Effector memory CD8-positive, alpha-beta T cell (primary cell): ENCODE measurements around the gene ZNF91.
"Not testable (repeated sequence)": the region's sequence is repeated elsewhere in the genome, so short reads cannot be mapped to it uniquely, and the experiment has no call there.

Source experiments
- ATAC-seq: fragments of 150-1000 bp; cut with Tn5 transposase; replicated peaks from 2 replicates; pipeline ENCODE4 v1.10.0; 2021; ENCODE audit warnings: mild to moderate bottlenecking, moderate library complexity
- DNase-seq, 3 experiments: peaks; one replicate each; pipeline ENCODE4 v3.0.0; 2021
- H3K27ac Mint-ChIP-seq, 2 donors: one replicate each; pipeline ENCODE4 v1.8.0; 2022; ENCODE audit warnings: mild to moderate bottlenecking in 2 of 2, mixed read lengths in 2 of 2, moderate library complexity in 2 of 2
- H3K27me3 Mint-ChIP-seq, 2 donors: one replicate each; pipeline ENCODE4 v1.8.0; 2022; ENCODE audit warnings: mixed read lengths in 2 of 2
- H3K36me3 Mint-ChIP-seq: one replicate; pipeline ENCODE4 v1.8.0; 2022; ENCODE audit warnings: mild to moderate bottlenecking, moderate library complexity, mixed read lengths; ENCODE audit not compliant: insufficient read depth
- H3K4me1 Mint-ChIP-seq, 2 donors: one replicate each; pipeline ENCODE4 v1.8.0; 2022; ENCODE audit warnings: low read depth in 2 of 2, mixed read lengths in 2 of 2
- H3K4me3 Mint-ChIP-seq, 2 donors: one replicate each; pipeline ENCODE4 v1.8.0; 2022; ENCODE audit warnings: mild to moderate bottlenecking in 2 of 2, mixed read lengths in 2 of 2, moderate library complexity in 2 of 2
- H3K9me3 Mint-ChIP-seq, 2 donors: one replicate each; pipeline ENCODE4 v1.8.0; 2022; ENCODE audit warnings: mixed read lengths in 2 of 2

ZNF91 gene

GRCh38 chr19:23305555-23305954, 89.7 kb downstream of the ZNF91 start:
- DNase-seq (no peak), ATAC-seq (no peak)
- Mint-ChIP-seq H3K27ac (no peak overlapping the region), H3K27me3 (peaks cover 7 to 14% of the 10 kb centered on the region in 2 donors), H3K9me3 (peaks cover under 1 to 7% of the 10 kb centered on the region in 2 donors), H3K4me1 (no peaks in the 10 kb centered on the region), H3K4me3 (no peak overlapping the region), H3K36me3 (no peaks in the 10 kb centered on the region)

GRCh38 chr19:23304238-23304637, 91.0 kb downstream of the ZNF91 start:
- DNase-seq = no peak
- no peak for ATAC-seq
- Mint-ChIP-seq H3K9me3 (peaks cover 9 to 17% of the 10 kb centered on the region in 2 donors), H3K4me1 (no peaks in the 10 kb centered on the region), H3K27ac (no peak overlapping the region), H3K36me3 (peaks cover 2% of the 10 kb centered on the region), H3K4me3 (no peak overlapping the region), H3K27me3 (peaks cover 13 to 14% of the 10 kb centered on the region in 2 donors)

GRCh38 chr19:23294141-23294540, 101.1 kb downstream of the ZNF91 start:
- Mint-ChIP-seq H3K36me3 (no peaks in the 10 kb centered on the region), H3K27me3 (no peaks in the 10 kb centered on the region), H3K4me1 (no peaks in the 10 kb centered on the region), H3K27ac (no peak overlapping the region), H3K9me3 (no peaks in the 10 kb centered on the region), H3K4me3 (no peak overlapping the region)
- no peak for DNase-seq
- no peak for ATAC-seq

- ATAC-seq, H3K27ac Mint-ChIP-seq, H3K27me3 Mint-ChIP-seq, DNase-seq, H3K36me3 Mint-ChIP-seq, H3K4me3 Mint-ChIP-seq, H3K9me3 Mint-ChIP-seq, H3K4me1 Mint-ChIP-seq: not testable (repeated sequence)
Observed at GRCh38 chr19:23289966-23290365, 105.3 kb downstream of the ZNF91 start.
